Vagina (tissue), 2 donors: ENCODE results near the gene TEX264. TPM values are rescaled to one million over a fixed set of nuclear protein-coding genes. Genes with fewer than 3 reads are reported as not detected.

Experiments
- DNase-seq, 2 donors: peaks; one replicate each; pipeline ENCODE4 v3.0.0-alpha.2; 2017; ENCODE audit errors: extremely low spot score in 2 of 2
- H3K27ac ChIP-seq: fragments of 200-600 bp; sonication (generic); one replicate; pipeline ENCODE4 v1.5.1; 2019
- H3K27me3 ChIP-seq: fragments of 200-600 bp; sonication (generic); one replicate; pipeline ENCODE4 v1.5.1; 2019
- H3K36me3 ChIP-seq, 2 donors: fragments of 200-600 bp; sonication (generic); one replicate each; pipeline ENCODE4 v1.5.1; 2017 to 2019
- H3K4me1 ChIP-seq: fragments of 200-600 bp; sonication (generic); one replicate; pipeline ENCODE4 v1.5.1; 2019
- H3K4me3 ChIP-seq, 2 donors: fragments of 200-600 bp; sonication (generic); 1 replicate in 1 of 2; 2 replicates in 1 of 2; pipeline ENCODE4 v1.5.1; 2016 to 2019
- H3K9me3 ChIP-seq: fragments of 200-600 bp; sonication (generic); one replicate; pipeline ENCODE4 v1.5.1; 2019
- POLR2A ChIP-seq, 2 donors: fragments of 450-650 bp; IDR thresholded peaks; one replicate each; pipeline ENCODE4 v1.6.1; 2017; ENCODE audit warnings: antibody characterized with exemption in 2 of 2, mild to moderate bottlenecking in 2 of 2, moderate library complexity in 2 of 2
- POLR2AphosphoS5 ChIP-seq, 2 donors: sonication (generic); formaldehyde crosslinking; IDR thresholded peaks; one replicate each; pipeline ENCODE4 v1.9.0; 2017; ENCODE audit warnings: antibody characterized with exemption in 2 of 2, mild to moderate bottlenecking in 2 of 2, low read depth in 1 of 2; ENCODE audit not compliant: insufficient read depth in 1 of 2
- intact Hi-C: fragments of 100-400 bp; cut with DNase I; formaldehyde crosslinking; loops from one replicate; pipeline ENCODE4 v1.15.1; 2023
- total RNA-seq: library from RNA; depleted of rRNA; stranded (reverse); fragments of >200 nt; gene quantifications from one replicate; pipeline ENCODE4 v1.2.3, GENCODE V29; 2016
- TF ChIP-seq, protein P1 (sequence below), 3 experiments: fragments of 450-650 bp in 2 of 3; fragments of 200-600 bp in 1 of 3; sonication (generic) in 1 of 3; IDR thresholded peaks; one replicate each; pipeline ENCODE4 v1.5.1; 2017 to 2019; ENCODE audit warnings: antibody characterized with exemption in 3 of 3, mild to moderate bottlenecking in 2 of 3, moderate library complexity in 2 of 3

Gene TEX264
- total RNA-seq, 1 donor from 2014 or later = 66.8 TPM

DNA sequence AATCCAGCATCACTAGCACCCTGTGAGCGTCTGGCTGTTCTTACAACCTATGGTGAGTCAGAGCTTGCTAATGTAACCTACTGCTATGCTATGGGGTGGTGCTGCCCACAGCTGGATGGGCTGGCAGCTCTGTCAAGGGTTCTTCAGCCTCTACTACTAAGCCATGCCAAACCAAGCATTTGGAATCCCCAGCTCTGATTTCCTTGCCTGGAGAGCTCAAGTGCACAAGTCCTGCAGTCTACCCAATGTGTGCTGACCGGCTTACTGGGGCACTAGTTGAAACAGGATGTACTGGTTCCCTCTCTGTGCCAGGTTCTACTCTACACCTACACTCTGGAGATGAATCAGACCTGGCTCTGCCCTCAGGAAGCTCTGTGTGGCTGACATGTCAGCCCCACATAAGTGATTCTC is 4.2 kb downstream of the TEX264 start:
- Histone ChIP-seq H3K4me1 (peaks cover 70% of the 10 kb centered on the region), H3K9me3 (no peaks in the 10 kb centered on the region), H3K27me3 (no peaks in the 10 kb centered on the region), H3K27ac (no peak overlapping the region), H3K36me3 (peaks cover 0 to 10% of the 10 kb centered on the region in 2 donors), H3K4me3 (no peak overlapping the region)
- no peak for TF ChIP-seq POLR2AphosphoS5 (IDR thresholded peaks at IDR 0.05; ENCODE audit: insufficient read depth in 1 of 2, low read depth in 1 of 2)
- no peak for TF ChIP-seq POLR2A (IDR thresholded peaks at IDR 0.05)
- TF ChIP-seq, protein P1, sequence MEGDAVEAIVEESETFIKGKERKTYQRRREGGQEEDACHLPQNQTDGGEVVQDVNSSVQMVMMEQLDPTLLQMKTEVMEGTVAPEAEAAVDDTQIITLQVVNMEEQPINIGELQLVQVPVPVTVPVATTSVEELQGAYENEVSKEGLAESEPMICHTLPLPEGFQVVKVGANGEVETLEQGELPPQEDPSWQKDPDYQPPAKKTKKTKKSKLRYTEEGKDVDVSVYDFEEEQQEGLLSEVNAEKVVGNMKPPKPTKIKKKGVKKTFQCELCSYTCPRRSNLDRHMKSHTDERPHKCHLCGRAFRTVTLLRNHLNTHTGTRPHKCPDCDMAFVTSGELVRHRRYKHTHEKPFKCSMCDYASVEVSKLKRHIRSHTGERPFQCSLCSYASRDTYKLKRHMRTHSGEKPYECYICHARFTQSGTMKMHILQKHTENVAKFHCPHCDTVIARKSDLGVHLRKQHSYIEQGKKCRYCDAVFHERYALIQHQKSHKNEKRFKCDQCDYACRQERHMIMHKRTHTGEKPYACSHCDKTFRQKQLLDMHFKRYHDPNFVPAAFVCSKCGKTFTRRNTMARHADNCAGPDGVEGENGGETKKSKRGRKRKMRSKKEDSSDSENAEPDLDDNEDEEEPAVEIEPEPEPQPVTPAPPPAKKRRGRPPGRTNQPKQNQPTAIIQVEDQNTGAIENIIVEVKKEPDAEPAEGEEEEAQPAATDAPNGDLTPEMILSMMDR (IDR thresholded peaks at IDR 0.05) = no peak
- intact Hi-C loops = loop anchor here (10.0 kb wide), 1 partner anchor 280 kb away; the partner anchor contains the start of gene RBM15B
- DNase-seq = no peak

DNA sequence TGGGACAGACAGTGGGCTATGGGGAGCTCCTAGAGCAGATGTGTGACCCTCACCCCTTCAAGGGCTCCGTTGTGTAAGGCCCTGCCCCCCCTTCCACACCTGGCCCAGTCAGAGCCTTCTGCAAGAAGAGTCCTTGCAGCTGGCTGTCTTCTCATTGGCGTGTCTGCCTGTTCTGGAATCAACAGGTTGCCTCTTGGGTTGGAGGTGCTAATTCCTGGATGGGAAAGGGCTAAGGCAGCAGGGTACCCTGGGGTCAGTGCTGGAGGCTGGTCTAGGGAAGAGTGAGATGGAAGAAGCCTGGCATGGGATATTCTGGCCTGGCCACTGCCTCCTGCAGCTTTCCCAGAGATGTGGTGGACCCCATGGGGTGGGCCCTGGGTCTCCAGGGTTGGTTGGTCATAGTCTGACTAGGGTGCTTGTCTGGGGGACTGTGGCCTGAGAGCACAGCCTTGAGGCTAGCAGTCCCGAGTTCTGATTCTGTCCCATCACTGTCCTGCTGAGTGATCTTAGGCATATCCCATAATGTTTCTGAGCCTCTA is 5.1 kb downstream of the TEX264 start:
- DNase-seq = no peak
- Histone ChIP-seq H3K9me3 (no peaks in the 10 kb centered on the region), H3K4me3 (no peak overlapping the region), H3K36me3 (peaks cover 0 to 10% of the 10 kb centered on the region in 2 donors), H3K4me1 (peaks cover 73% of the 10 kb centered on the region), H3K27me3 (no peaks in the 10 kb centered on the region), H3K27ac (no peak overlapping the region)
- no peak for TF ChIP-seq POLR2A (IDR thresholded peaks at IDR 0.05)
- TF ChIP-seq, protein P1 (IDR thresholded peaks at IDR 0.05) = no peak
- no peak for TF ChIP-seq POLR2AphosphoS5 (IDR thresholded peaks at IDR 0.05; ENCODE audit: insufficient read depth in 1 of 2, low read depth in 1 of 2)
- intact Hi-C loops = loop anchor here (10.0 kb wide), 1 partner anchor 281 kb away; the partner anchor contains the start of gene RBM15B

DNA sequence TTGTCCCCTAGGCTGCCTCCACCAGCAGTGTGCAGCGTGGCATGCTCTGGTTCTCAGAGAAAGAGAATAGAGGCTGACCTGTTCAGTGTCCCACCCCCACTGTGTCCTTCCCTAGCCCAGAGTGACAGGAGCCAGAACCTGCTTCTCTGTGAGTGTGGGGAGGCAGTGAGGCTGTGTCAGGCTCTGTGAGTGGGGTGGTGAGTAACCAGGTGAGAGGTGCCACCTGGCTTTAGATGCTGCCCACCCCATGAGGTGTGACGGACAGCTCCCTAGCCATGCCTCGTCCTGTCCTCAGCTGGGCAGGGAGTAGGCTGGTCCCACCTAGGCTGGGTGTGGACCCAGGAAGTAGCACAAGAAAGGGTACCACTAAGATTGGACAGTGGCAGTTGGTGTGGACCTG is 6.3 kb downstream of the TEX264 start:
- no peaks in the 10 kb centered on the region for H3K27me3 ChIP-seq
- no peak for TF ChIP-seq POLR2AphosphoS5 (IDR thresholded peaks at IDR 0.05; ENCODE audit: insufficient read depth in 1 of 2, low read depth in 1 of 2)
- H3K4me1 ChIP-seq = peaks cover 79% of the 10 kb centered on the region
- no peaks in the 10 kb centered on the region for H3K9me3 ChIP-seq
- intact Hi-C loops = loop anchor here (10.0 kb wide), 1 partner anchor 283 kb away; the partner anchor contains the start of gene RBM15B
- no peak for DNase-seq
- H3K4me3 ChIP-seq = no peak overlapping the region
- no peak overlapping the region for H3K27ac ChIP-seq
- H3K36me3 ChIP-seq = peaks cover 0 to 10% of the 10 kb centered on the region in 2 donors

DNA sequence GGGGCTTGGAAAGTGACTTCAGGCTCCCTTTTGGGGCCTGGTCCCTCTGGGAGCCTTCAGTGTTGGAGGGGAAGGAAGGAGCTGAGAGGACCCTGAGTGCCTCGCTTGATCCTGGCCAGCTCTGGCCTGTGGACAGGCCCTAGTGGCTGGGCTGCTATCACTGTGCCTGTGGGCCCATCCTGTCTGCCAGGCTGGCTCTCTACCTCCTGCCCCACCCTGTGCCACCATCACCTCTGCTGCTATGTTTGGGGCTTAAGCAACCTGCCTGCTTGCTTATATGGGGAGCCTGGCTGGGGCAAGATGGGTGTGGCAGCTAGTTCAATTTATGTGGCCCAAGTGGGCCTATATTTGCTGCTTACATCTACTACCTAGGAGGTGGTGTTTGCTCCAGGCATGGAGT is 7.1 kb downstream of the TEX264 start:
- intact Hi-C loops = loop anchor here (10.0 kb wide), 1 partner anchor 283 kb away; the partner anchor contains the start of gene RBM15B
- Histone ChIP-seq H3K27me3 (no peaks in the 10 kb centered on the region), H3K9me3 (no peaks in the 10 kb centered on the region), H3K36me3 (peaks cover 0 to 10% of the 10 kb centered on the region in 2 donors), H3K4me3 (no peak overlapping the region), H3K4me1 (peaks cover 76% of the 10 kb centered on the region), H3K27ac (no peak overlapping the region)
- no peak for DNase-seq
- TF ChIP-seq POLR2A (IDR thresholded peaks at IDR 0.05) = no peak
- TF ChIP-seq, protein P1 (IDR thresholded peaks at IDR 0.05) = no peak

DNA sequence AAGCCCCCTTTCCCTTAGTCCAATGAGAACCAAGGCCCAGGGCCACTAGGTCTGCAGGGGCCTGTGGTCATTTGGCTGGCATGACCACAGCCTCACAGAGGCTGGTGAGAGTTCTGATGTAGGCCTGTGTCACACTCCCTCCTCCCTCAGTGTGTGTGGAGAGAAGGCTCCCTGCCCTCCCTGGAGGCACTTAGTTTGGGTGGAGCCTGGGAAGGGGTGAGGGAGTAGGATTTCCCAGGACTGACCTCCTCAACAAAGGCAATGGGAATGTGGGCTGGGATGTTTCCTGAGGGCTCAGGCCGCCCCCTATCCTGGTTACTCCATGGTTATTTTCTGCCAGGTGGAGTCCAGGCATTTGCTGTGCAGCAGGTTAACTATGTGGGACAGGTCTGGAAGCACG is 7.6 kb downstream of the TEX264 start:
- H3K9me3 ChIP-seq = no peaks in the 10 kb centered on the region
- H3K4me1 ChIP-seq = peaks cover 72% of the 10 kb centered on the region
- no peak for DNase-seq
- no peaks in the 10 kb centered on the region for H3K27me3 ChIP-seq
- H3K27ac ChIP-seq = no peak overlapping the region
- TF ChIP-seq POLR2AphosphoS5 (IDR thresholded peaks at IDR 0.05; ENCODE audit: insufficient read depth in 1 of 2, low read depth in 1 of 2) (no peak), POLR2A (IDR thresholded peaks at IDR 0.05) (no peak)
- TF ChIP-seq, protein P1 (IDR thresholded peaks at IDR 0.05) = no peak
- intact Hi-C loops = loop anchor here (10.0 kb wide), 1 partner anchor 284 kb away; the partner anchor contains the start of gene RBM15B
- H3K4me3 ChIP-seq = no peak overlapping the region
- H3K36me3 ChIP-seq = peaks cover 0 to 11% of the 10 kb centered on the region in 2 donors
